ENCODE measurements around the gene ENC1.

ENC1 gene

DNA sequence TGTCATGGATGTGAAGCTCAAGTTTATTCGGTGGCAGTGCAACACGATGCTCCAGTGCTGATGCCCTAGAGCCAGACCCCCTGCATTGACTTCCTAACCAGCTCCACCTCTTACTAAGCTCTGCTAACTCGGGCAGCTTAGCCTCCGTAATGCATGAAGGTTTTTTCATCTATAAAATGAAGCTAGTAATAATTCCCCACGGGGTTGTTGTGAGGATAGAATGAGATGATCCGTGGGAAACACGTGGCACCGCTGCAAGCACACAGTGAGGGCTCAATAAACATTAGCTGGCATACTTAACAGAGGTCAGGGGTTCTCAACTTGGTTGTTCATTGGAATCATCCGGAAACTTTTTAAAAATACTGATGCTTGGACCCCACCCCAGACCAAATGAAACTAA lies 6.8 kb downstream of the ENC1 start:
- DNase-seq (ENCODE audit: low read depth in 2 of 3, low spot score in 2 of 3): no peak

GRCh38 chr5:74632947-74633356 lies 7.6 kb downstream of the ENC1 start:
- DNase-seq (ENCODE audit: low read depth in 2 of 3, low spot score in 2 of 3): no peak

- DNase-seq (ENCODE audit: low read depth in 2 of 3, low spot score in 2 of 3): no peak
These were observed 9.2 kb downstream of the ENC1 start for GRCh38 chr5:74631081-74631953.

GRCh38 chr5:74630453-74631066 lies 10.0 kb downstream of the ENC1 start:
- DNase-seq (ENCODE audit: low read depth in 2 of 3, low spot score in 2 of 3): no peak

GRCh38 chr5:74629326-74629725 lies 11.2 kb downstream of the ENC1 start:
- no peak for DNase-seq (ENCODE audit: low read depth in 2 of 3, low spot score in 2 of 3)

DNA sequence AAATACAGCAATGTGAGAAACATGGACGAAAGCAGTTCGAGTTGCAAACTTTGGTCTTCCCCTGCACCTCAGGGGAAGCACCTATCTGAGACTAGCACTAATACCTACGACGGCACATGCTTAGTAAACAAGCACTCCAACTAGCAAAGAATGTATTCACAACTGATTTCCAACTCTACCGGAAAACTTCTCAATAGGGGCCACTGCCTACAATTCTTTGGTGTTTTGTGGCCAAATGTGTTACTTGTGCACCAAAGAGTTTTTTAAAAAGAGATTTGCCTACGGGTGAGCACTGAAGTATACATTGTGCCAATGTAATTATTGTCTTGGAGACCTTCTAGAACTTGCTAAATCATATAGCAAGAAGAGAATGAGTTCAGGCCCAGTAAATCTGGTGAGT lies 12.2 kb downstream of the ENC1 start:
- no peak for DNase-seq (ENCODE audit: low read depth in 2 of 3, low spot score in 2 of 3)

GRCh38 chr5:74627646-74628279 lies 12.8 kb downstream of the ENC1 start:
- DNase-seq (ENCODE audit: low read depth in 2 of 3, low spot score in 2 of 3): no peak

GRCh38 chr5:74626386-74627222 lies 13.9 kb downstream of the ENC1 start:
- DNase-seq (ENCODE audit: low read depth in 2 of 3, low spot score in 2 of 3): no peak

- no peak for DNase-seq (ENCODE audit: low read depth in 2 of 3, low spot score in 2 of 3)
These were observed 14.7 kb downstream of the ENC1 start for GRCh38 chr5:74625742-74626241.

DNA sequence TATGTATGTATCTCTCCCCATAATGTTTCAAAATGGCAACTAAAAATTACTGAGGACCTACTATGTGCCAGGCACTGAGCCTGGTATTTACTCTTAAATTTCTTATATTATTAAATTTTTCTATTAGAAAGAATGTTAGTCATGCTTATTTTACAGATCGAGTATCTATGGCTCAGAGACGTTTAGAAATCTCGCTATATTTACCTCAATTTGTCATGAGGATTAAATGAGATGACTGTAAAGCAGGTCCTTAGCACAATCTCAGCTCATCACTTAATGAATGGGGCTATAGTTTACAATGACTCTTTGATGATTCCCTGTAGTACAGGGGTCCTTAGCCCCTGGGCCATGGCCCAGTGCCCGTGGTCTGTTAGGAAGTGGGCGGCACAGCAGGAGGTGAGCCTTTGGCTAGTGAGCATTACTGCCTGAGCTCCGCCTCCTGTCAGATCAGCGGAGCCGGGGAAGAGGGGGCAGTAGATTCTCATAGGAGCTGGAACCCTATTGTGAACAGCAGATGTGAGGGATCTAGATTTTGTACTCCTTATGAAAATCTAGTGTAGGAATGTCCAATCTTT lies 15.5 kb downstream of the ENC1 start:
- DNase-seq (ENCODE audit: low read depth in 2 of 3, low spot score in 2 of 3): no peak

GRCh38 chr5:74624501-74624900 lies 16.0 kb downstream of the ENC1 start:
- no peak for DNase-seq (ENCODE audit: low read depth in 2 of 3, low spot score in 2 of 3)

- DNase-seq (ENCODE audit: low read depth in 2 of 3, low spot score in 2 of 3): no peak
These were observed 16.6 kb downstream of the ENC1 start for GRCh38 chr5:74623748-74624408.

DNA sequence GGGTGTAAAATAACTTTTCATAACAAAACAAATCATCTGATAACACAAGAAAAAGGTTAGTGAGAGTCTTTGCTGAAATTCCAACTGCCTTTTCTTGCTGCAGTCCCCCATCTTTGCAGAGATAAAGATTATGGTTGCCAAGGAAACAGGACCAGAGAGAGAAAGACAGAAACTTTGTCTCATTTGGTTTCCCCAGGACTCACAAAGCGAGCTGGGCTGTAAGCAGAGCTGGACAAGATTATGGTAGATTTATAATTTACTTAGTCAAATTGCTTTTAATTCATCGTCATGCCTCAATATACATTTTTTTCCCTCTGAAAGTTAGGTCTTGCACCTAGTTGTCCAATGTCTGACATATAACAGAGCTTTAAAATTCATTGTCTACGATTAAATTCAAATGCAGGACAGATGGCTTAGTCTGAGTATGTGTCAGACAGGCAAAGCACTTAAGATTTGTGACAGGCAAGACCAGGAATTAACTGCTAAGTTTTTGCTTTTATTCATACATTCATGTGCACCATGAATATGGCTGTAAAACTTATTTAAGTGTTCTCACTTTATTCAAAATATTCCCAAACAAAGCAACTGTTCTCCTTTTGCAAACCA lies 17.4 kb downstream of the ENC1 start:
- DNase-seq (ENCODE audit: low read depth in 2 of 3, low spot score in 2 of 3): no peak

GRCh38 chr5:74622122-74622521 lies 18.4 kb downstream of the ENC1 start:
- no peak for DNase-seq (ENCODE audit: low read depth in 2 of 3, low spot score in 2 of 3)

- no peak for DNase-seq (ENCODE audit: low read depth in 2 of 3, low spot score in 2 of 3)
These were observed 19.0 kb downstream of the ENC1 start for GRCh38 chr5:74621492-74621891.

- DNase-seq (ENCODE audit: low read depth in 2 of 3, low spot score in 2 of 3): no peak
These were observed 21.2 kb downstream of the ENC1 start for GRCh38 chr5:74619308-74619707.

- no peak for DNase-seq (ENCODE audit: low read depth in 2 of 3, low spot score in 2 of 3)
These were observed 22.4 kb downstream of the ENC1 start for GRCh38 chr5:74618106-74618505.

- no peak for DNase-seq (ENCODE audit: low read depth in 2 of 3, low spot score in 2 of 3)
These were observed 23.3 kb downstream of the ENC1 start for GRCh38 chr5:74617202-74617601.

- no peak for DNase-seq (ENCODE audit: low read depth in 2 of 3, low spot score in 2 of 3)
These were observed 24.0 kb downstream of the ENC1 start for GRCh38 chr5:74616236-74617146.
